ENCODE measurements around the gene AKAP13. TPM values are rescaled to one million over a fixed set of nuclear protein-coding genes. Genes with fewer than 3 reads are reported as not detected.

Gene AKAP13
- total RNA-seq, 1 experiment from 2014 or later: 47.3 TPM

- Histone ChIP-seq H4K91ac (ENCODE audit: insufficient read length, low read depth, low read length) (no peak overlapping the region), H3K27me3 (ENCODE audit: insufficient read depth, low read length) (no peaks in the 10 kb centered on the region), H3K4me2 (ENCODE audit: insufficient read depth, insufficient read length, low read length) (no peak overlapping the region), H3K9ac (ENCODE audit: extremely low read depth, insufficient read length, low read length) (no peak overlapping the region), H3K79me1 (ENCODE audit: insufficient read depth, low read depth, low read length, poor library complexity, severe bottlenecking) (no peaks in the 10 kb centered on the region), H2BK120ac (ENCODE audit: low read depth, low read length, poor library complexity, severe bottlenecking) (no peak overlapping the region), H3K79me2 (ENCODE audit: insufficient read depth, low read length) (peaks cover 2% of the 10 kb centered on the region; the same call in 1 of the 2 replicates), H4K5ac (ENCODE audit: insufficient read length, low read depth, low read length) (no peak overlapping the region), H2BK12ac (ENCODE audit: insufficient read length, low read depth, low read length) (no peak overlapping the region), H3K14ac (ENCODE audit: insufficient read depth, low read length) (no peak overlapping the region), H4K8ac (replicated peaks; ENCODE audit: insufficient read length, low read depth, low read length) (no peak overlapping the region), H3K27ac (ENCODE audit: insufficient read length, low read depth, low read length) (no peak overlapping the region), H2BK15ac (ENCODE audit: low read depth, low read length) (no peak overlapping the region), H3K4me1 (ENCODE audit: insufficient read depth, low read length) (0 out of 2 replicates have a peak, but pooled peaks cover under 1% of the 10 kb centered on the region), H2AK5ac (ENCODE audit: insufficient read length, low read length) (no peak overlapping the region), H2BK20ac (ENCODE audit: low read depth, low read length, poor library complexity, severe bottlenecking) (no peak overlapping the region), H3K18ac (ENCODE audit: insufficient read length, low read depth, low read length) (no peak overlapping the region), H3T11ph (ENCODE audit: low read length) (no peak overlapping the region), H3K4ac (ENCODE audit: low read depth, low read length) (no peak overlapping the region), H2AFZ (ENCODE audit: low read length) (no peak overlapping the region), H3K9me3 (ENCODE audit: control insufficient read depth, low read depth, low read length) (no peaks in the 10 kb centered on the region), H3K23ac (ENCODE audit: insufficient read length, low read depth, low read length) (no peak overlapping the region), H4K20me1 (ENCODE audit: control insufficient read depth, insufficient read depth, insufficient read length) (no peaks in the 10 kb centered on the region), H3K23me2 (ENCODE audit: insufficient read length, low read depth, low read length, poor library complexity, severe bottlenecking) (peaks cover 5% of the 10 kb centered on the region), H2BK5ac (ENCODE audit: insufficient read length, low read length) (no peak overlapping the region), H3K56ac (ENCODE audit: insufficient read length, low read depth, low read length) (no peak overlapping the region)
- WGBS (ENCODE audit: extremely low coverage, insufficient read length, low lambda C conversion rate): no CpG with 5 or more reads among the region's 2 CpGs
- H3K27me3 Mint-ChIP-seq (ENCODE audit: low read depth): peaks cover 4% of the 10 kb centered on the region
- no peak for DNase-seq
- no peak for TF ChIP-seq CTCF (conservative IDR thresholded peaks at IDR 0.05)
- H3K9me3 Mint-ChIP-seq: no peaks in the 10 kb centered on the region
- peak overlapping the region in 1 of 3 experiments; percentile 31; a peak in 1 of 7 replicates for H3K27ac Mint-ChIP-seq
- H3K4me3 Mint-ChIP-seq: peak overlapping the region in 1 of 2 experiments; percentile 43; a peak in 1 of 5 replicates
- peaks cover 15% of the 10 kb centered on the region in 2 experiments for H3K4me1 Mint-ChIP-seq
- no peaks in the 10 kb centered on the region for H3K36me3 Mint-ChIP-seq (ENCODE audit: insufficient read depth in 1 of 3, low read depth in 3 of 3)
These were observed 3.1 kb upstream of the AKAP13 start for GRCh38 chr15:85377269-85377668.
